HuH-7 (cell line): ENCODE data around the gene PGAP1.

Experiments
- DNase-seq: peaks from one replicate; pipeline ENCODE4 v3.0.0; 2011; ENCODE audit warnings: low spot score

PGAP1 gene, protein sequence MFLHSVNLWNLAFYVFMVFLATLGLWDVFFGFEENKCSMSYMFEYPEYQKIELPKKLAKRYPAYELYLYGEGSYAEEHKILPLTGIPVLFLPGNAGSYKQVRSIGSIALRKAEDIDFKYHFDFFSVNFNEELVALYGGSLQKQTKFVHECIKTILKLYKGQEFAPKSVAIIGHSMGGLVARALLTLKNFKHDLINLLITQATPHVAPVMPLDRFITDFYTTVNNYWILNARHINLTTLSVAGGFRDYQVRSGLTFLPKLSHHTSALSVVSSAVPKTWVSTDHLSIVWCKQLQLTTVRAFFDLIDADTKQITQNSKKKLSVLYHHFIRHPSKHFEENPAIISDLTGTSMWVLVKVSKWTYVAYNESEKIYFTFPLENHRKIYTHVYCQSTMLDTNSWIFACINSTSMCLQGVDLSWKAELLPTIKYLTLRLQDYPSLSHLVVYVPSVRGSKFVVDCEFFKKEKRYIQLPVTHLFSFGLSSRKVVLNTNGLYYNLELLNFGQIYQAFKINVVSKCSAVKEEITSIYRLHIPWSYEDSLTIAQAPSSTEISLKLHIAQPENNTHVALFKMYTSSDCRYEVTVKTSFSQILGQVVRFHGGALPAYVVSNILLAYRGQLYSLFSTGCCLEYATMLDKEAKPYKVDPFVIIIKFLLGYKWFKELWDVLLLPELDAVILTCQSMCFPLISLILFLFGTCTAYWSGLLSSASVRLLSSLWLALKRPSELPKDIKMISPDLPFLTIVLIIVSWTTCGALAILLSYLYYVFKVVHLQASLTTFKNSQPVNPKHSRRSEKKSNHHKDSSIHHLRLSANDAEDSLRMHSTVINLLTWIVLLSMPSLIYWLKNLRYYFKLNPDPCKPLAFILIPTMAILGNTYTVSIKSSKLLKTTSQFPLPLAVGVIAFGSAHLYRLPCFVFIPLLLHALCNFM

DNA sequence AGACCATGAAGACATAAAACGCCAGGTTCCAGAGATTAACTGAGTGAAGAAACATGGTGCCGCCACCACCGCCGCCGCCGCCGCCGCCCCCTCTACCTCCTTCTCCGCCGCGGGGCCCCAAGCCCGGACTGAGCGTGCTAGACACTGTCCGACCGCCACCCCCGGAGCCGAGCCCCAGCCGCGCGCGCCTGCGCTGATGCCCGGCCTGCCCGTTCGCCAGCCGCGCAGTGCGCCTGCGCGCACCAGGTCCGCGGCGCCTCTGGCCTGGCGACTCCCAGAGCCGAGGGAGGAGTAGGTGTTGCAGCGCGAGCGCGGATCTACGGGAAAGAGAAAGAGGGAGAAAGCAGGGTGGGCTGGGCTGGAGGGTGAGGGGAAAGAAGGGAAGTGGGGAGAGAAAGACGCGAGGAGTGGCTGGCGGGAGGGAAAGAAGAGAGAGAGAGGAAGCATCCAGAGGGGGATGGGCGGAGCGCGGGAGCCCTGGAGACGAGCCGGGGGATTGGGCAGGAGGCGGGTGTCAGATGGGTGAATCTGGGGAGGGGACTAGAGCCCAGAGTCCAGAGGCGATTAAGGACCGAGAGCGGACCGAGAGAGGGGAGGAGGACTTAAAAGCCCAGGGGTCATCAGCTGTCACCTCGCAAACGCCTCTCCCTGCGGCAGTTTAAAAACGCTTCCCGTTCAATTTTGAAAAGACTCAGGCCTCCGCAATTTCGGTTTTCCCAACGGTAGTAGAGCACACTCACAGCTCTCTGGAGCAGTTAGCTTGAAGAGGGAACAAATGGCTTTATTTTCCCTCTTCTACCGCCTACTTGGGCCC, at the start of gene PGAP1:
Gene PGAP1, minus strand, starts transcription at position 146 of the 814 bp plus-strand sequence. Its CDS starts 91 bp downstream, at position 55.
- peak; percentile 81 for DNase-seq

DNA sequence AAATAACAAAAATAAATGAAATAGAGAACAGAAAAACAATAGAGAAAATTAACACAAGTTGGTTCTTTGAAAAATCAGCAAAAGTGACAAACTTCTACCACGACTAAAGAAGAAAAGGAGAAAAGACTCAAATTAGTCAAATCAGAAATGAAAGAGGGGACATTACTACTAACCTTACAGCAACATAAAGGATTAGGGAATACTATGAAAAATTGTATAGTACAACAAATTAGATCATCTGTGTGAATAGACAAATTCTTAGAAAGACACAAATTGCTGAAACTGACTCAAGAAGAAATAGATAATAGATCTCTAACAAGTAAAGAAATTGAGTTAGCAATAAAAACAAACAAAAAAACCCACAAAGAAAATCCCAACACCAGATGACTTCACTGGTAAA, 48.5 kb upstream of the PGAP1 start:
- no peak for DNase-seq

DNA sequence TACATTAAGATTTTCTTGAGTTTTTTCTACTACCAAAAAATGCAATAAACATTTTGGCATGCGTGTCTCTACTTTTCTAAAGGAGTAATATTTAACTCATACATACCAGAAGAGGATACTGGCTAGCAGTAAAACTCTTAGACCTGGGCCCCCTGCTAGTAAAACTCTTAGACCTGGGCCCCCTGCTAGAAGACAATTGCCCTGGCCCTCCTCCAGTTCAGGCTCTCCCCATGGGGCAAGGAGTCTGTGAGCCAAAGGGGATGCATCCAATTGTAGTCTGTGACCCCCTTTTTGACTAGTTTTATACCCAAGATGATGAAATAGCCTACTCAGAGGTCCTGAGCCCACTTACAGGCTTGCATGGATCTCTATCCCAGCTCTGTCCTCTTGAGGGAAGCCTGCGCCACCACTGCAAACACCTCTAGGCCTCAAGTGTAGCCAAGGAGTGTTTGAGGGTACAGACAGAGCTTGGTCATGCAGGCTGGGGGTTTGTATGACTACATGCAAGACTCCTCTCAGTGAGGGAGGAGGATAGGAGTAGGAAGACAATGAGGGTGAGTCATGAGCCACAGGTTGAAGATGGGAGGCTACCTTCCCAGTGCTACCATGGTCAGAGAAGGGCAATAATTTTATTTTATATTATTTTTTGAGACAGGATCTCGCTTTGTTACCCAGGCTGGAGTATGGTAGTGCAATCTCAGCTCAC, 45.2 kb upstream of the PGAP1 start:
- no peak for DNase-seq

DNA sequence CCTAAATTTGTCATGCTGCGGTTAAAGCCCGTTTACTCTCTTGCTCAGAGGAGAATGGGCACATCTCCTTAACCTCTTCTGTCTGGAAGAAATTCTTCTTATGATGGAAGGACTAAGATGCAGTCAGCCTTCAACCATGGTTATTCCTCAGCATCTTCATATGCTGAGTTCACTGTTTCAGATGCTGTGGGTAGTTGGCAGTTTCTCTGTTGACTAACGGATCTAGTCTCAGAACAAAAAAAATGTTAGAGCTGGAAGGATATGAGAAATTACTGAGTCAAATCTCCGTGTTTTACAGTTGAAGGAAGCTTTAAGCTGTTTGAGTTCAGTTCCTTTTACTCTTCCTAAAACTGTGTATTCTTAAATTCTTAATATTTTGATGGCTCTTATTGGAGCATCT, 43.6 kb upstream of the PGAP1 start:
- no peak for DNase-seq

DNA sequence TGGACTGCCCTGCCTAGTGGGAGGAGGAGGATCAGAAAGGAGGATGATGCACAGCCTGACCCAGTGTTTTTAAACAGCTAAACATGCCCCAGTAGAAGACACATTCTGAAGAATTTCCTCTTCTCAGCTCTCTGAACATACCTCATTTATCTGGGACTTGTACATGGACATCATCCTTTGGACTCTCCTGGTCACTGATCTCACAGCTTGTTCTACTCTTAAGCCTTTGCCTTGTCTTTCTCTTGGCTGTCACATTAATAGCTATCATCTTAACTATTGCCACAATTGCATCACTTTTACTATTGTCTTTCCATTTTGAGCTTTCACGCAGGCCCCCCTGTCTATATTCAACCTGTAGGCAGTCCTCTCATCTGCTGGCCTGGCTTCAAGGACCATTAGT, 42.0 kb upstream of the PGAP1 start:
- DNase-seq, result no peak

DNA sequence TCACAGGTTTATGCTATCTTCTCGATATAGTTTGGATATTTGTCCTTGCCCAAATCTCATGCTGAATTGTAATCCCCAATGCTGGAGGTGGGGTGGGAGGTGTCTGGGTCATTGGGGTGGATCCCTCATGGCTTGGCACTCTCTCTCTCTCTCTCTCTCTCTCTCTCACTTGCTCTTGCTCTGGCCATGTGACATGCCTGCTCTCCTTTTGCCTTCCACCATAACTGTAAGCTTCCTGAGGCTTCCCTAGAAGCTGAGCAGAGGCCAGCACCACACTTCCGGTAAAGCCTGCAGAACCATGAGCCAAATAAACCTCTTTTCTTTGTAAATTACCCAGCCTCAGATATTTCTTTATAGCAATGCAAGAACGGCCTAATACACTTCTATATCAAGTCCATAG, 41.3 kb upstream of the PGAP1 start:
- DNase-seq, result no peak

DNA sequence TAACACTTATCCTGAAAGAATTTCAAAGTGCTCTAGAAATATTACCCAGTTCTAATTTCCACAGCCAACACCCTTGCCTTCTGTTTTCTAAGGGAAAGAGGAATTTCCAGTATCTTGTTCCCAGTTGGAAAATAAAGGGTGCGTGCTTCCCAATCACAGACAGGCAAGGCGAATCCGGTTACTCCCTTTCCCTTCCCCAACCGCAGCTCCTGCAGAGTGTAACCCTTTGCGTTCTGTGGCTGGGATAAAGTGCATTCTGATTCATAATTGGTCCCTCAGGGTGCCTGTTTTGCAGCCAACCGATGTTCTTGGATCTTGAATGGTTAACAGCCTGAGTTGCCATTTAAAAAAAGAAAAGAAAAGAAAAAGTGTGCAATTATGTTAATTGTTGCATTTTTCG, 40.6 kb upstream of the PGAP1 start:
- no peak for DNase-seq

DNA sequence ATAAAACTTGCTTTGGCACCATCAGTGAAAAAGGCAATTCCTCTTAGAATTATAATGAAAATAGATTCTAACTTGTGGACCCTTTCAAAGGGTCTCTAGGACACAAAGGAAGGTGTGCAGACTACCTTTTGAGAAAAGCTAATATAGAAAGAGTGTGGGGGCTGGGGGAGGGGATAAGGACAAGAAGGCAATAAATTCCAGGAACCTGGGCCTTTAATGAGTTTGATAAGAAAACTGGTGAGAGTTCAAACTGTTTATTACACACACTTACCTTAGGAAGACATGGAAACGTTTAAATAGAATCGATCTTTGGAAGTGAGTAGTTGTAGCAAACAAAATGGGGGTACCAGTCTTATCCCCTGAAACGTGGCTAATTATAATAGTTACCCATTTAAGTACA, 39.6 kb upstream of the PGAP1 start:
- DNase-seq, result no peak

DNA sequence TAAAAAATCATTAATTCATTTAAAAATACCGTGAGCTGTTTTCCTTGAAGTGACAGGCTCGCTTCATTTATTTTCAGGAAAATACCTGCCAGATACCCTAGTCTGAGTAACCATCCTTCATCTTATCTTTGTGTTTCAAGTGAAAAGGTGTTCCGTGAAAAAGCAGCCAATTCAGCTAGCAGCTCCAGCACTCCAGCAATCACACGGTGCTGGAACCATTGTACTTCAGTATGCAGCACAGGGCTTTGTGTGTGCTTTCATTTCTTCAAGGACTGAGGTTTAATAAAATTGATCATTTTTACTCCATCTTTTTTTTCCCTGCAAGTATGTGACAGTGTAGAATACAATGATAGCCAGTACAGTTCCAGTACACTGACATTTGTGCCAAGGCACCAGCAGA, 39.1 kb upstream of the PGAP1 start:
- DNase-seq, result no peak

DNA sequence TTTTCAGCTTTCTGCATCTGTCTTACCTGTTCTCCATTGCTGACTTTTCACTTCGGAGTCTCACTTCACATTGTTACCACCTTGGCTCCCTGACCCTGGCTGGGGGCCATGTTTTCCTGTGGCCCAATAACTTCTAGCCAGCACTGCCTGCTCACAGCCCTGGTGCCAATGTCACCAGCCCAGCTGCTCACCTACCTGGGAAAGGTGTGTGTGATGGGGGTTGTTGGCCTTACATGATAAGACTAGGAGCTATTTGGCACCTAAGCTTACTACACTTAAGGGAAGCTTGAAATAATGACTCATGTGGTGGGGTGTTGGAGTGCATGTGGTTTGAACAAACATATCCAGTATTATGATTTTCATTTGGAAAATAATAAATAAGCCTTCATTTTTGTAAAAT, 37.5 kb upstream of the PGAP1 start:
- DNase-seq, result no peak

DNA sequence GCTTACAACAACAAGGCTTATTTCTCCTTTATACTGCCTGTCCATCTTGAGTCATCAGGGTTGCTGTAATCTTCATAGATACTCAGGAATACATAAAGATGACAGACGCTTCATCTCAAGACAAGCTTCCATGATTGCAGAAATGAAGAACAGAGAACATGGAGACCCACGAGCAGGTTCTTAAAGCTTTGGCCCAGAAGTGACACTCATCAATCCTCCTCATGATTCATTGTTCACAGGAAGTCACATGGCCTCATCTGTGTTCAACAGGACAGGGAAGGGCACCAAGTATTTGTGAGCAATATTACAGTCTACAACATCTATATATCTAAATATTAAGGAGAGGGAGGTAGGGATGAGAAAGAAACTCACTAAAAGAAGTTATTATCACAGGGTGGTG, 36.5 kb upstream of the PGAP1 start:
- no peak for DNase-seq

DNA sequence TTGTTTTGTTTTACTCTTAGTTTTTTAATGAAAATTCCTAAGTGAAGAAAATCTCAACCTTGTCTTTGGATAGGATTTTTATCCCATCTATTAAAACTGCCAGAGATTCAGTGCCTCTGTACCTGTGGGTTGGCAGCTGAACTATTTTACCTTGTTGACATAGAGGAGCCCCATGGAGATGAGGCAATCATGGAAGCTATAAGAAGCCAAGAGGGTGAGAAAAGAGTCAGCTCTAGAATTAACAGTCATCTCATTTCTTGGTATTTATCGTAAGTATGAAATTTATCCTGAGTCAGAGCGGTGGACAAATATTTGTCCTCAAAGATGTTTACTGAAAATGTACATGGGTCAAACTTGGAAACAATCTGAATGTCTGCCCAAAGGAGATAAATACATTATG, 35.8 kb upstream of the PGAP1 start:
- DNase-seq, result no peak

DNA sequence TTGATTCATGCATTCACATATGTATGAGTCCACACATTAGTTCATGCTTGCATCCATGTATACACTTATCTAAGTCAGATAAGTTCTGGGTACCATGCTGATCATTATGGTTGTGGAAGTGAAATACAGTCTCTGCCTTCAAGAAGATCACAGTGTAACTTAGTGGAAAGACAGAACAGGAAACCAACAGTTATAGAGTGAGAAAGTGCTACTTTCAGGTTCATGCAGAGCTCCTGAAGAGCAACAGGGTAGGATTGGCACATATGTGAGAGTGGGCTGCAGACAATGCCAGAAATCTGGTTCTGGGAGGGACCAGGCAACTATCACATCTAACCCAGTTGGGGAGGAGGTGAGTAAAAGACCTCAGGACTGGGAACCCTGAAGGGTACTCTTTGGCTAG, 35.4 kb upstream of the PGAP1 start:
- no peak for DNase-seq

DNA sequence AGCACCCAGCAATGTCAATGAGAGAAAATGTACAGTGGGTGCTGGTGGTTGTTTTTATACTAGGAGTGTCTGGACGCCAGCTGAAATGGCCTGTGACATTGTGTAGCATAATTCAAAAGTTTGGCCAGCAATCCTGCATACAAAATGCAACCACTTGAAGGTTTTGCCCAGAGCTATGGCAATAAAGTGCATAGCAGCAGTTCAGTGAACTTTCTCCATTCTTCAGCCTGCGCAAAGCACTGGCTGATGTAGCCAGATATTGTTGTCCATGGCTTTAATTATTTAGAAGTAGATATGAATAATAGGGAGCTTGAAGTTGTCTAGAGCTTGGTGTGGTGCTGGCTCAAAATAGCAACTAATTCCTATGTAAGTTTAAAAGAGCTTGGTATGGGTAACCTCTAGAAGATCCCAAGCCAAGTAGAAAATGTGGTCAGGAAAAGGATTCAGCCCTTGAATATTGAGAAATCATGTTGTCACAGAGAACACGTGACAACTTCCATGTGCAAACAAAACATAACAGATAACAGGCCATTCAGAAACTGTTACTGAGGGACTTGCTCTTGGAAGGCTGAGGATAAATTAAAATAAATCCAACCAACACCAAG, 33.3 kb upstream of the PGAP1 start:
- peak; percentile 39 for DNase-seq

DNA sequence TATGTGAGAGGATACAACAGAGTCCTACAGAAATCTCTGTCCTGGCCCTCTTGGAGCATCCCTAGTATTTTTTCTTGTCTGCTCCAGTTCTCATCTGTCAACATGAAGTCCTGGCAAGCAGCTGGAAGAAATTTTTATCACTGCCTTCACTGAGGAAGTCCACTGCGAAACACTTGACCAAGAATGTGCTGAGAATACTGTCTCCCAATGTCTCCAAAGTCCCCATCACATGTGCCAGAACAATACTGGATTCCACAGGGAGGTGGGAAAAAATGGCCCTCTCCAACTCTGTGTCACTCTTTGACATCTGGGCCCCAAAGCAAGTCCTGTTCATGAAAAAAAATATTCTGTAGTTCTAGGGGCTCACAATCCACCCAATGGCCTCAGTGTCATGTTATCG, 32.8 kb upstream of the PGAP1 start:
- no peak for DNase-seq

DNA sequence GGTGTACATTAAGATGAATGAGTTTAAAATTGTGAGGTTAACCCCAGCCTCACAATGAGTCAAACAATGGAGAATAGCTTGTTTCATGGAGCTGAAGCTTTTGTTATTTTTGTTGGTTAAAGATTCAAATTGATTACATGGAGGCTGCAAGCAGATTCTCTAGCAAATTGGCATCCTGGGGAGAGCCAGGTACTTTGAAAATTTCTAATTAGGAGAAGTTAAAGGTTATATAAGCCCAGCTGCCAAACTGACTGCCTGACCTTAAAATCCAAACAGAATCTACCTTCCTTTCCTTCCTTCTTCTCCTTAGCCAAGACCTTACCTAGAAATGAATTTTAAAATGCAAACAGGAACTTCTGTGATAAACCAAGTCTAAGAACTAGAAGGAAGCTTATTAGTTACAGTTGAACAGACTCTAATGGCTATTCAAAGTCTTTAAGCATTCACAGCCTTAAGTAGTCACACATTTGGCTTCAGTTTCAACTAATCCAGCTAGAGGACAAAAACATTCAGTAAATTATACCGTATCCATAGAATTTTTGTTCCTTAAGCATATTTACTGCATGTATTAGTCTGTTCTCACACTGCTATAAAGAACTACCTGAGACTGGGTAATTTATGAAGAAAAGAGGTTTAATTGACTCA, 31.5 kb upstream of the PGAP1 start:
- no peak for DNase-seq

DNA sequence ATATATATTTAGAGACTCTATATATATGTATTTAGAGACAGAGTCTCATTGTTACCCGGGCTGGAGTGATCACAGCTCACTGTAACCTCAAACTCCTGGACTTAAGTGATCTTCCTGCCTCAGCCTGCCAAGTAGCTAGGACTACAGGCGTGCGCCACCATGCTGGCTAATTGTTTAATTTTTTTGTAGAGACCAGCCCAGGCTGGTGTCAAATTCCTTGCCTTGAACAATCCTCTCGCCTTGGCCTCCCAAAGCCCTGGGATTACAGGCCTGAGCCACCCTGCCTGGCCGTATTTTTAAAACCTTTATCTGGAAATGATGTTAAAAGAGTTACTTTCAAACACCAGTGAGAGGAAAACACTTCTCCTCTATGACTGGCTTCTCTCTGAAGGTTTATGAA, 30.9 kb upstream of the PGAP1 start:
- DNase-seq, result no peak

DNA sequence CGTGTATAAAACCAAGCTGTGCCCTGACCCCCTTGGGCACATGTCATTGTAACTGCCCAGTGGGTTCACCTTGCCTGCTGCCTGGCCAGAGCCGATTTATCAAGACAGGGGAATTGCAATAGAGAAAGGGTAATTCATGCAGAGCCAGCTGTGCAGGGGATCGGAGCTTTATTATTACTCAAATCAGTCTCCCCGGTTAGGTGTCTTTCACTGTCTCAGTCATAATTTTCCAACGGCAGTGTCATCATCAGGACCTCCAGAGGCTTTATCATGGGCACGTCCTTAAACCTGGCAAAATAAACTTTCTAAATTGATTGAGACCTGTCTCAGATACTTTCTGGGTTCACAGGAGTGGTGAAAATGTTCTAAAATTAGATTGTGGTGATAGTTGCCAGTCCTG, 29.6 kb upstream of the PGAP1 start:
- DNase-seq, result no peak

DNA sequence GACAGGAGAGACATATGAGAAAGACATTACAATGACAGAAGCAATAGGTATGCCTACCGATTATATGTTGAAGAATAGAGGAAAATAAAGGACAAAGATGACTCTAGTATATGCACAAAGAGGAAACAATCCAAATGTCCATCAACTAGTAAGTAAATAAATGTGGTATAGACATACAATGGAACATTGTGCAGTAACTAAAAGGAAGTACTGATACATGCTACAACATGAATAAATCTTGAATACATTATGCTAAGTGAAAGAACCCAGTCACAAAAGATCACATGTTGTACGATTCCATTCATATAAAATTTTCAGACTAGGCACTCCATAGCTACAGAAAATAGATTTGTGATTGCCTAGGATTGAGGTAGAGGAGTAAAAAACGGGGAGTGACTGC, 28.5 kb upstream of the PGAP1 start:
- DNase-seq, result no peak

DNA sequence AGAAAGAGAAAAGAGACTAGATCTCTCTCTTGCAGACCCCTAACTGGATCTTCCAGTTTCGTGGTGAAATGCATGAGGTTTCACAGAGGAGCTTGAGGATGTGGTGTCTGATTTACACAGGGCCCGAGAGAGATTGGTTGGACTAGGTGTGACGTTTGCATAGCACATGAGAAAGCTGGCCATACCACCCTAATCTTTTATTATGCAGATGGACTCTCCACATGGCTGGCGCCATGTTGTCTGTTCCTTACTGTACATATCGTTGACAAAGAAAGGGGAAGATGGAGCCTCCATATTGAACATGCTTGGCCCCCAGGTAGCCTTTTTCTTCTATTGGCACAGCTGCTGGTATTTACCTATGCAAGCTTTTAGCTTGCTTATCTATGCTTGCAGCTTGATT, 27.5 kb upstream of the PGAP1 start:
- DNase-seq, result no peak

DNA sequence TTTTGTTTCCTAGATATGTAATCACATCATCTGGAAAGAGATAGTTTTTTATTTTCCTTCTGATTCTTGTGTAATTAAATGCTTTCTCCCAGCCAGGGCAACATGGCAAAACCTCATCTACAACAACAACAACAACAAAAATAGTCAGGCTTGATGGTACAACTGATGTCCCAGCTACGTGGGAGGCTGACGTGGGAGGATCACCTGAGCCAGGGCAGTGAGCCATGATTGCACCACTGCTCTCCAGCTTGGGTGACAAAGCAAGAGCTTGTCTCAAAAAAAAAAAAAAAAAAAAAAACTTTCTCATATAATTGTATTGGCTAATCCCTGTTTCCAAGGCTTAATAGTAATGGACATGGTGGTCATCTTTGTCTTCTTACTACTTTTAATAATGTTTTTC, 26.4 kb upstream of the PGAP1 start:
- DNase-seq, result no peak
